Measurements from ENCODE around the gene ATP8B4.

ATP8B4 gene

GRCh38 chr15:49923671-49924070, 195.4 kb downstream of the ATP8B4 start:
- DNase-seq, result no peak

- DNase-seq, result no peak
These were observed 200.0 kb downstream of the ATP8B4 start for GRCh38 chr15:49919034-49919433.

- no peak for DNase-seq
These were observed 200.9 kb downstream of the ATP8B4 start for GRCh38 chr15:49918121-49918520.

- DNase-seq, result no peak
These were observed 202.0 kb downstream of the ATP8B4 start for GRCh38 chr15:49916998-49917397.

- DNase-seq, result no peak
These were observed 203.2 kb downstream of the ATP8B4 start for GRCh38 chr15:49915822-49916221.

- no peak for DNase-seq
These were observed 210.1 kb downstream of the ATP8B4 start for GRCh38 chr15:49908933-49909295.

- DNase-seq, result no peak
These were observed 210.6 kb downstream of the ATP8B4 start for GRCh38 chr15:49908236-49908932.

GRCh38 chr15:49906966-49907365, 212.1 kb downstream of the ATP8B4 start:
- DNase-seq, result no peak

- no peak for DNase-seq
These were observed 213.8 kb downstream of the ATP8B4 start for GRCh38 chr15:49905221-49905620.

- DNase-seq, result no peak
These were observed 214.7 kb downstream of the ATP8B4 start for GRCh38 chr15:49904296-49904695.

- DNase-seq, result no peak
These were observed 216.1 kb downstream of the ATP8B4 start for GRCh38 chr15:49902685-49903501.

- DNase-seq, result no peak
These were observed 216.9 kb downstream of the ATP8B4 start for GRCh38 chr15:49901996-49902684.

GRCh38 chr15:49901321-49901720, 217.7 kb downstream of the ATP8B4 start:
- no peak for DNase-seq

GRCh38 chr15:49900903-49901235, 218.2 kb downstream of the ATP8B4 start:
- DNase-seq, result no peak

- no peak for DNase-seq
These were observed 218.8 kb downstream of the ATP8B4 start for GRCh38 chr15:49900006-49900902.

GRCh38 chr15:49898575-49899283, 220.3 kb downstream of the ATP8B4 start:
- no peak for DNase-seq

GRCh38 chr15:49898097-49898496, 220.9 kb downstream of the ATP8B4 start:
- DNase-seq, result no peak

GRCh38 chr15:49895347-49896223, 223.4 kb downstream of the ATP8B4 start:
- no peak for DNase-seq

- DNase-seq, result no peak
These were observed 228.3 kb downstream of the ATP8B4 start for GRCh38 chr15:49890689-49891088.

GRCh38 chr15:49889536-49889935, 229.5 kb downstream of the ATP8B4 start:
- no peak for DNase-seq

GRCh38 chr15:49888734-49889133, 230.3 kb downstream of the ATP8B4 start:
- DNase-seq, result no peak

All from activated CD8-positive, alpha-beta memory T cell treated with anti-CD3 and anti-CD28 coated beads for 24 hours (primary cell).